Measurements from ENCODE around the gene SMG5.

- TF ChIP-seq CTCF (IDR thresholded peaks at IDR 0.05) (no peak), SP1 (CRISPR knock-in tag; conservative IDR thresholded peaks at IDR 0.05) (no peak), TCF7 (CRISPR knock-in tag; IDR thresholded peaks at IDR 0.05; ENCODE audit: low read depth) (no peak), NR2C2 (CRISPR knock-in tag; IDR thresholded peaks at IDR 0.05) (no peak), NR3C1 (CRISPR knock-in tag; conservative IDR thresholded peaks at IDR 0.05; ENCODE audit: low read depth) (no peak), ZNF121 (CRISPR knock-in tag; IDR thresholded peaks at IDR 0.05) (no peak), MAX (CRISPR knock-in tag; IDR thresholded peaks at IDR 0.05) (no peak)
Measured at GRCh38 chr1:156285437-156285836, 2.8 kb upstream of the SMG5 start.

Measured in WTC11 (cell line).